HG02884 (cell line): Measurements from ENCODE around the gene MAGI2.

Source experiments
- ATAC-seq: cut with Tn5 transposase; IDR thresholded peaks from one replicate; pipeline ENCODE4 v1.9.1; 2021; ENCODE audit warnings: mild to moderate bottlenecking, moderate library complexity; ENCODE audit not compliant: unreplicated experiment

Gene MAGI2

DNA sequence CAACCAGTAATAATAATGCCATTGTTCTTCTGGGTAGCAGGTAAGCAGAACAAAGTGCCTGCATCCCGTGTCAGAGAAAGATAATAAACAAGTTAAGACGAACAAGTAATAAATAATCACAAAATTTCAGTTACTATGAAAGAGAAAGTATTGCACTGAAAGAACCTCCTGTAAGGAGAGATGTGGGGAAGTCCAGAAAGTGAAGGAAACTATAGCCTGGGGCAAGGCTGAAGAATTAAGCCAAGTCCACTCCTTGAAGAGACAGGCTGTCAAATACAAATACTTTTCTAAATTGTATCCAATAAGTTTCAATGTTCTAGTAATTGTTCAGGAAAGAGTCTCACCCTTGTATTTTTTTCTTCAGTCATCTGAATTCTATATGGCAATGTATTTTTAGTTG is 611.4 kb downstream of the MAGI2 start:
- ATAC-seq, result no peak

DNA sequence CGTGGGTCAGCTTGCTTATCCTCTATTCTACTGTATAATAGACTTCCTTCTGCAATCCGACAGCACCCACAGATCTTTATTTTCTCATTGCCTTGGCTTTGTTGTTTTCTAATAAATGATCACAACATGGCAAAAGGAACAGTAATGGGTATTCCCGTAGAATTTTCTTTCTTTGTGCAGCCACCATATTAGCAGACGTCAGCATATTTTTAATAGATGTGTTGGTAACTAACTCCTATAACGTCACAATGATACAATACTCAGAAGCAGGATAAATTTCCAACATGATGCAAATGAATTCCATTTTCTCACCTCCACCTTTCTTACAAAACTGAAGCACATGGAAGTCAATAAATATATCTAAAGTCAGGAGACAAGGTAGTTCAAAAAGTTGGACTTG is 617.6 kb downstream of the MAGI2 start:
- no peak for ATAC-seq

DNA sequence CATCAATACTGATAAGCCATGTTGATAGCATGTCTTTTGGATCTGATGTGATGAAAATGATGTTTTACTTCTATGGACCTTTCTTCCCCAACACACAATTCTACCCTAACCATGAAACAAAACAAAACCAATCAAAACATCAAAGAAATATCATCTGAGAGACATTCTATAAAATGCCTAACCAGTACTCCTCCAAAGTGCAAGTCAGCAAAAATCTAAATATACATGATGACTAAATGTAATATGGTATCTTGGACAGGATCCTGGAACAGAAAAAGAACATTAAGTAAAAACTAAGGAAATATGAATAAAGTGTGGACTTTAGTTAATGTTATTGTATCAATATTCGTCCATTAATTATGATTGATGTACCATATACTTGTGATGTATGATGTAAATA is 625.1 kb downstream of the MAGI2 start:
- no peak for ATAC-seq

DNA sequence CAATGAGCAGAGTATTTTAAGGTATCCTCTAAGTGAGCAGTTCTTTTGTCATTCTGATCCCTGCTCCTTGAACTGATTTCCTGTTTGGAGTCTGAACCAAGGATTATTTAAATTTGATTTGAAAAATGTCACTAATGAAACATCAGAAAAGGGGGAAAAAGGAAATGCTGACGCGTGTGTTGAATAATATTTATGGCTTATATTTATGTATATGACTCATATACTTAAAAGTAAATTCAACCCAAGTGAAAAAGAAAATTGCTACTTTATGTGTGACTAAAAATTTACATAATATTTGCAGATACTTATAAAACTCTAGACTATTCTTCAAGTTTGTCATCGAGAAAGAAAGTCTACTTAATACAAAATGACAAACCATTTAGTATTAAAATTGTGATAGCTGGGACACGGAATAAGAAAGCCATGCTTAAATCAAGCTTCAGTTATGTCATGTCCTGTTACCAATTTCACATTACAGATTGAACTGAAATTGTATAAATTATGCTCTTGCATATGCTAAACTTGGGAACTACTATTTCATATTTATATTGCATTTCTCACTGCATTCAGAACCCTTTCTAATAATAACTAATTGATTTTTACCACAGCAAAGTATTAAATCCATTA is 649.9 kb downstream of the MAGI2 start:
- ATAC-seq, result no peak

DNA sequence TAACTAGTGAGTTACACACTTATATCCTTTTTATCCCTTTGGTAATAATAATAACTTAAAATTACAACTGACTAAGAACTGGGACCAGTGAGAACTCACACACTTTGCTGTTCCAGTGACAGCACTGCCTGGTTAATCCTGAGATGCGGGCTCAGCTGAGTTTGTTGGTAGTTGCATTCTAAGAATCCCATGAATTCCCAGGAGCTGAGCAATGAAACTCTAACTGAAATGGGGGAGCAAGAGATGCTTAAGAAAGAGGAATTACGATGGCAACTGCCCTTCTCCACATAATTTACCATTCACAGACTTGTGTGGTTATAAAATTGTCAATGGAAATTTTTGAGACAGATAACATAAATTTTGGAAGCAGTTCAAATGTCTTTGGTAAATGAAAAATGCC is 659.4 kb downstream of the MAGI2 start:
- ATAC-seq, result no peak

- ATAC-seq, result no peak
Measured at GRCh38 chr7:78792624-78793023, 660.8 kb downstream of the MAGI2 start.

DNA sequence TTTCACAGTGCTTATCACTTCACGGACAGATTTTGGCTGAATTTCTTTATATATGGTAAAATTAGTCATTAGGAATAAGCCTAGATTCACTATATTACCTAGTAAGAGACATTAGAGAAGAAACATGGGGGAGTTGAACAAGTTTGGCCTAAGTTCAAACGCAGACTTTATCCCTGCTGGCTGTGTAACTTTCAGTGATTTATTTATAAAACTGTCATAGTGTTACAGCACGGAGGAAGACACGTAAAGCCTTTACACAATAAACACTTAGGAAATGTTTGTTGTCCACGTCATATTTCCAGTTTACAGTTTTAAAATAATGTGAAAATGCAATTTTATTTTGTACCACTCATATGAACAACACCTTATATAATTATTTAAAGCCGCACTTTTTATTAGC is 661.5 kb downstream of the MAGI2 start:
- no peak for ATAC-seq

DNA sequence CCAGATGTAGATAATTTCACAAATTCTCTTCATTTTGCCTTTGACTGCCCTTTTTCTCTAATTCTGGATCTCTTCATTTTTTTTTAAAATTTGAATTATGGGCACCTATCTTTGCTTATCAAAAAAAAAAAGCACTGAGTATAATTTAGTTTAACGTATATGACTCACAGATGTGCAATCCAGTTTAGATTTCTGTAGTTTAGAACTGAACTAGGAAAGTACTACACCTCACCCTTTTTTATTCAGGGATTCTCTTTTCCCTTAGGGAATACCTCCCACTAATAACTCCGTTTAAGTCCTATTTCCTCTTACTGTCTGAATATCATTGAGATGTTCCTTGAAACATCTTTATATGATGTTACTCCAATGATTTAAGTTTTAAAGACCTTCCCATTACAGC is 665.0 kb downstream of the MAGI2 start:
- no peak for ATAC-seq

DNA sequence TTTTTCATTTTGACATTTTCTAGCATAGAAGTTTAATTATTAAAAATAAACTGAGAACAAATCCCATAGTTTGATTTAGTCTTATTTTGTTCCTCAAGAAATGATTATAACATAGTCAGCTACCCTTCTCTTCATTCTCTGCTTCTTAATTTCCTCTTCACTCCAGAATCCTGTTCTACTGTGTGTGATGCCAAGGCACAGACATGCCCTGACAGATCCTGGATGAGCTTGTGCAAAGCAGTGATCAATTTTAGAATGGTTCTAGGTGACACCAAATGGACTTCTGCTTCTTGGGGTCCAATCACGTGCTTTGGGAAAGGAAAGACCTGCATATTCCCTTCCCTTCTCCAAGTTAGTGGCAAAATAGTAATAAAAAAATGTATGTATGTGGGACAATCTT is 665.6 kb downstream of the MAGI2 start:
- ATAC-seq, result no peak

DNA sequence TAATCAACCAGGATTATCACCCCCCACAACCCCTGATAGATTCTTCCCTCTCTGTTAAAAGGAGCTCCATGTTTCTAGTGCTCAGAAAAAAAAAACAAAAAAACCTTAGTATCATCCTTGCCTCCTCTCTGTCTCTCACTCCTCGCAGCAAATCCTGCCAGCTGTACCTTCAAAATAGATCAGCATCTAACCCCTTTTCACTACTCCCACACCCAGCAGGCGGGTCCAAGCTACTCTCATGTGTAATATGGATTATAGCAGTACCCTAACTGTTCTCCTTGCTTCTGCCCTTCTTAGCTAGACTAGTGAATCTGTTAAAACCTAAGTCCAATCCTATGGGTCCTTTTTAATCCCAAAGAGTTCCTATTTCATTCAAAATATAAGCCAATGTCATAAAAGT is 667.4 kb downstream of the MAGI2 start:
- no peak for ATAC-seq

DNA sequence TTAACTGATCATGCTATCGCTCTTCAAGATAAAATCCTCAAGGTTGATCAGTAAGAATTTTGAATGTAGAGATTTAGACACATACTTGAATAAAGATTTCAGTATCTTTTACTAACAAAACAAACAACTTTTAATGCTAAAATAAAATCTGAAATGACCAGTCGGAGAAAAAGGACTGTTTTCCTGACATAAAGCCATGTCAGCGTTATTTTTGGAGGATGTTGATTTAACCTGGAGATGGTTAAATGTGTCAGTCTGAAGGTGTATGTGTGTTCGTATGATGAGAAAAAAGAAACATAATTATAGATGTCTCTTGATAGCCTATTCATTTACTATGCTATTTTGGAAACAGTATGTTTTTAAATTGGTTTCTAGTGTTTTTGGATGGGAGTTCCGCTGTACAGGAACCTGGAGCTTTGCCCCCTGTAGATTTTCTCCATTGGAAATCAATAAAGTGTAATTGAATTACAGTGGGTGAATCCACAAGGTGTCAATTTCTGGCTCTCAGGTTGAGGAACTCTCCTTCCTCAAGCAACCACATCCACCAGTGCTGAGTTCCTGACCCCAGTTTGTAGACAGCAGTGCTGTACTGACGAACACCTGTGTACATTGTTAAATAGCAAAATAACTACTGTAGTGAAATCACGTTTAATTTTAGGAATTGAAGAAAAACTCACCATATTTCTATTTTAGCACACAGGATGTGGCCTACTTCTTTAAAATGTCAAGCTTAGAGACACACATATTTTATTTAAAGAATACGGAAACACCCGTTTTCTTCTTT is 670.1 kb downstream of the MAGI2 start:
- ATAC-seq, result peak; percentile 48

GRCh38 chr7:78780560-78780959 is 672.9 kb downstream of the MAGI2 start:
- no peak for ATAC-seq

DNA sequence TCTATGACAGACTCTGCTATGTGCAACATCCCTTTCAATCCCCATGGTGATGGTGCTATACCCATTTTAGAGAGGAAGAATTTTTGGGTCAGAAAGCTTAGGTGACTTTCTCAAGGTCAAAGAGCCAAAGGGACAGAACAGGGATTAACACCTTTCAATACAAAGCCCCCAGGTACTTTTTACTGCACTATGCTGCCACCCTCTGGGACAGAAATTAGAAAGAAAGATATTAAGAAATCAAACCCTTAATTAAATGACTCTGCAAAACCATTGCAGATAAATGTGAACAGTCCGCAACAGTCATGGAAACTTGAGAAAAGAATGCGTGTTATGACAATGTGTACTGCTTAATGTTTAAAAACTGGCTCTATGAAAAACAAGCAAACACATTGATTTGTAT is 673.7 kb downstream of the MAGI2 start:
- ATAC-seq, result no peak

- no peak for ATAC-seq
Measured at GRCh38 chr7:78777829-78778228, 675.6 kb downstream of the MAGI2 start.

GRCh38 chr7:78770422-78771410 is 682.8 kb downstream of the MAGI2 start:
- peak; percentile 41 for ATAC-seq

- ATAC-seq, result peak; percentile 86
Measured at GRCh38 chr7:78769481-78770101, 683.9 kb downstream of the MAGI2 start.

GRCh38 chr7:78768859-78769258 is 684.6 kb downstream of the MAGI2 start:
- no peak for ATAC-seq

DNA sequence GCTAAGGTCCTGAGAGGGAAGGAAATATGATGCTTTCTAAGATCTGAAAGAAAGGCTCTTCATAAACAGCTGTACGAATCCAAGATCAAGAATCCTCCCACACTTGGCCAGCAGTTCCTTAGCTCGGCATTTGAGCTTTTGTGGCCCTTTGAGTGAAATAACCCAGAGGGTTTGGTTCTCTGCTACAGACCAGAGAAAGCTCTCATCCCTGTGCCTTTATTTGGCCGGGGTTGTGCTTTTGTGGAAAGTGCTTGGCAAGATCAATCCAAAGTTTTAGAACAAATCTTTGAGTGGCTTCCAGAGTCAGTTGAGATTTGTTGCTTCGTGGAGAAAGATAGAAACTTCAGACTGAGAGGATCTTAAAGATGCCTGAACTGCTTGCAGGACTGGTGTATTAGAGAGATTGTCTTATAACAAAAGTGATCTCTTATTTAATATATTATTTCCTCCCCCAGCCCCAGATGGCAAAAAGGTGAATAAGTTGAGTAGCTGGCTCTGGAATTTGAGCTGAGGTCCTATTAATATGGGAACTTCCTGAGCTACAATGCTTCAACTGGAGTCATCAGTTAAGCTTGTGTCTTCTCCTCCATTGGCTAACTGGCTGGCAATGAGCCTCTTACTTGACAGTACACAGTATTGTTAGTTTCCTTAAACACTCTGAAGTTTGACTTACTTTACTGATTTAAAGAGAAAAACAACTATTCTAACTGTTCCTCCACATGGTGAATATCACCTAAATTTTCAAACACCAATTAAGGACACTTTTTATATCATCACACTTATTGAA is 687.3 kb downstream of the MAGI2 start:
- no peak for ATAC-seq

DNA sequence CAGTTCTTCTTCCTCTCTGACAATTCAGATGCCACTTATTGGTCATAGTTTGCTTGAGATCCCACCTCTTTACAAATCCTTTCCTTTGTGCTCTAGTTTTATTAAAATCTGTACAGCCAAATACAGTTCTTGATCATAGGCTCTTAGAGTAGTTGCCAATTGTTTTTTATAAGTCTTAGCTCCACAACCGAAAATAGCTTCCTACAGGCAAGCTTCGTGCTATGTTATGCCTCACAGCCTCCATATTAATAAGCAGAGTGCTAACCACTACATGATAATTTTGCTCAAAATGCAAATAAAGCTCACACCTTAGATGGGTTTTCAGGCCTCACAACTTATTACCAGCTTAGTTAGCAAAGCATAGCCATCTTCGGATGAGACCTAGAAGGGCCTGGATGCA is 688.9 kb downstream of the MAGI2 start:
- no peak for ATAC-seq

GRCh38 chr7:78762625-78763024 is 690.8 kb downstream of the MAGI2 start:
- no peak for ATAC-seq
